Measurements from ENCODE around the gene CCDC40.
"Not testable (repeated sequence)": the region's sequence is repeated elsewhere in the genome, so short reads cannot be mapped to it uniquely, and the experiment has no call there.

Gene CCDC40

GRCh38 chr17:80035937-80036714 lies at the start of gene CCDC40:
Gene CCDC40 (plus strand): TSS chr17:80036642. CDS start chr17:80036663, 21 bp downstream.
- DNase-seq: peak; percentile 38 to 71 (median 49)

DNA sequence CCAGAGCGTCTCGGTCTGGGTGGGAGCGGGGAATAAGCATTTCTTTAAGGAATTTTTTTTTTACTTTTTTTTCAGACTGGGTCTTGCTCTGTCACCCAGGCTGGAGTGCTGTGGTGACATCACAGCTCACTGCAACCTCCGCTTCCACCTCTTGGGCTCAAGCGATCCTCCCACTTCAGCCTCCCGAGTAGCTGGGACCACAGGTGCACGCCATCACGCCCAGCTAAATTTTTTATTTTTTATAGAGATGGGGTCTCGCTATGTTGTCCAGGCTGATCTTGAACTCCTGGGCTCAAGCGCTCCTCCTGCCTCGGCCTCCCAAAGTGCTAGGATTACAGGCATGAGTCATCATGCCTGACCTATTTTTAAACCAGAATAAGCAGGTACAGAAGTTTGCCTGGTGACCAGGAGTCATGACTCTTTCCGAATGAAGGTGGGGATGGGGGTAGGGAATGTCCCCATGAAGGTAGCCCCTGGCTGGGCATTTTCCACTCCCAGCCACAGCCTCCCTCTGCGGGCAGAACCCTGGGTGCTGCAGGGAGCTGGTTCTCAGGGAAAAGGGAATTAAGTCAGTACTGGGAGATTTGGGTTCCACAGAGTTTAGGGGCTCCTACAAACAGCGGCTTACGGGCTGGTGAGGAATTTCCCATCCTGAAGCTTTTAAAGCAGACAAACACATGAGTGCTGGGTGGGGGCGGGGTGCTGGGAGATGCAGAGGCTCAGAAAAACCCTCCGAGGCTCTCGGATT lies 49.1 kb upstream of the CCDC40 start:
- DNase-seq: no peak

- DNase-seq: no peak
Measured at GRCh38 chr17:79987935-79988184, 48.6 kb upstream of the CCDC40 start.

DNA sequence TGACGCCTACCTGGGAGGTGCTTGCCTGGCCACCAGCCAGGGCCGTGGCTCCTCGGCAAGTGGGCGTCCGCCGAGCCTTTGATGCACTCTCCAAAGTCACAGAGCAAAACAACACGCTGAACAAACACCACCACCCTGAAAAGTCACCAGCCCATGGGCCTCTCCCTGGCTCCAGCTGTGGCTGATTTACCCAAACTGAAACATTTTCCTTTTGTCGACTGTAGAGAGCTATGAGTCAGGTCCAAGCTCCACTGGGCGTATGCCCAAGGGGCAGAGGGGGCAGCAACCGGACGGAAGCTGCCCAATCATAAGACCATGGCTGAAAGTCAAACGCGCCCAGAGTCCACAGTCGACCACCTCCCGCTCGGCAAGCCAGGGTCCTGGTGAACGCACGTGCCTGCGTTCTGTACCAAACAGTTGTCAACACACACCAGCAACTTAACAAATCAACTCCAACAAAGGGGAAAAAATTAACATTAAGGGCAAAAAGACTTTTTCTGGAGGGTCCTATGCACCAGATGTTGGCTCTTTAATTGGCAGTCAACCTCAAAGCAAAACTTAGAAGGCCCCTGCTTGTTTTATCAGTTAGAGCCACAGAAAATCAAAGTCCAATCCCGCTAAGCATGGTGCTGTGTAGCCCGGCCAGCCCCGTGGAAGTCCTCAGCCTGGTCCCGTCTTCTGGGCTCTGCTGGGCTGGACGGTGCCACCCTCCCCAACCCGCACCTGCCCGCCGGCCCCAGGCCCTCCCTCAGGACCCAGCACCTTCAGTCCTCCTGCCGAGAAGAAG lies 48.1 kb upstream of the CCDC40 start:
- DNase-seq: no peak

GRCh38 chr17:79989106-79989835 lies 47.2 kb upstream of the CCDC40 start:
- DNase-seq: no peak

DNA sequence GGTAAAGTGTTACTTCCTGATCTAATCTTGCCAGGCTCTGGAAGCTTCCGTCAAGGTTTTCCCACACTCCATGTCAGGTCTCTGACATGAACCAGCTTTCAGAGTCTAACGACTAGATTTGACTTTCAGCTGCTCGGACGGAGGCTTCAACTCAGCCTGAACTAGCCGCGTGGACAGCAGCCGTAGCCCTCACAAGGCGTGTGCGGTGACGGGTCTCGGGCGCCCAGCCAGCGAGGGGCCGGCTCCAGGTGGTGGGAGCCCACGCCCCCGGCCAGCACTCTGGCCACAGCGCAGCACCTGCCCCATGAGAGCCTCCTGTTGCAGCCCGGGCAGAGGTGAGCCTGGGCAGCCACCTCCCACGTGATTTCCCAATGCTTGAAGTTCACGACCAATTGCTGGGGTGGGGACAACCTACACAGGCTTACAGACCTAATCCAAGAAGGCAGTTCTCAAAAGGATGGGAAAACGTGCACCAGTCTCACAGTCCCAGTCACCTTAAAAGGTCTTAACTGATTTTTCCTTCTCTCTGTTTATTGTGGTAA lies 46.3 kb upstream of the CCDC40 start:
- DNase-seq: no peak

- no peak for DNase-seq
Measured at GRCh38 chr17:79990704-79991103, 45.7 kb upstream of the CCDC40 start.

- peak; percentile 53 to 76 (median 66) for DNase-seq
Measured at GRCh38 chr17:79991140-79991923, 45.1 kb upstream of the CCDC40 start.

DNA sequence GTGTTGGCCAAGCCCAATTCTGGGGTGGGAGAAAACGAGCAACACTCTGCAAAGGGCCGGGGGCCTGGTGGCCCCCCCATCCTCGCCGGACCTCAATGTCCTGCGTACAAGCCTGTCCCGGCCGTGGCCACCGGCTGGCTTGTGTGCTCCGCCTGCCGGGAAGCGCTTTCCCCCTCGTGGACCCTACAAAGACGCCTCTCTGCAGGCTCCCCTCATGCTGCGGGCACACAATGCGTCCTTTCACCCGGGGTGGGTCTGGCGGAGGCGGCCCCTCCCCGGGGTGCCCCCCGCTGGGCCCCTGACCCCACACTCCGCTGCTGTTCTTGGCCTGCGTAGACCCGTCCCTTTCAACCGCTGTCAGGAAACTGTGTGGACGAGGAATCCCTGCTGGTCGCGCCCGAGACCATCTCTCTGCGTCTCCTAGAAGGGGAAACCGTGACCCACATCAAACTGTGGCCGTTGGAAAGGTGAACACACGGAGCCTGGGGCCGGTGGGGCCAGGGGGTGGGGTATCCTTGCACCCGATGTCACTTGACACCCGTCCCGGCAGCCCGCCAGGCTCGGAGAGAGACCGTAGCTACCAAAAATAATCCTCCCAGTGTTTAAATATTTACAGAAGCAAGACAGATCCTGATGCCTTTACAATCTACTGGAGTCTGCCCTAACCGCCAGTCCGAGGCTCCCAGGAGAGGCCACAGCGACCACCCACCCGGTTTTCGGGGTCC lies 44.4 kb upstream of the CCDC40 start:
- DNase-seq: no peak

DNA sequence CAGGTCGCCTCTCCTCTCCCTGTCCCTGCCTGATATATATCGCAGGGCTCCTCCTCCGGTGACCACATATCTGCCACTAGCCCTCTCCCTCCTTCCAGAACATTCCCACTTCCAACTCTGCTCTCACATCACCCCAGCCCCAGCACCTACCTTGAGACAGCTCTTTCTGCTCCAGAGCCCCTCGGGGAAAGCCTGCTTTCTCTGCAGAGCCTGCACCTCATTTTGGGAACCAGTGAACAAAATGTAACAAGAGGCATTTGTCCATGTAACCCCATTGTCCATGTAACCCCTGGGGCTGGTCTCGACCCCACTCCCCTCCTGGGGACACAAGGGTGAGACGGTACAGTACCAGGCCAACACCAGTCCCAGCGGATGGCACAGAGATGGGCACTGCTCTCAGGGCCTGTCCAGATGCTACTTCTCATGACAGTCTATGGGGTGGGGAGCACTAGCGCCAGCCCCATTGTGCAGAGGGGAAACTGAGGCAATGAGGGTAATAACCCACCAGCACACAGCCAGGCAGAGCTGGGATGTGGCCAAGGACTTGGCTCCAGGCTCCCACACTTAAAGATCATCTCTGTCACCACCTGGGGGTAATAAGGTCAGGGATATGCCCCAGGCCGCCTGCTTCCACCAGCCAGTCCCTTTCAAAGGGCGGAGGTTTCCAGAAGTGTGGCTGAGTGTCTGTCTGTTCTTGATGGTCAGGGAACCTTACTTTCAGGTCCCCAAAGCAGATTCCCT lies 43.6 kb upstream of the CCDC40 start:
- DNase-seq: no peak

- no peak for DNase-seq
Measured at GRCh38 chr17:79993390-79994227, 42.8 kb upstream of the CCDC40 start.

DNA sequence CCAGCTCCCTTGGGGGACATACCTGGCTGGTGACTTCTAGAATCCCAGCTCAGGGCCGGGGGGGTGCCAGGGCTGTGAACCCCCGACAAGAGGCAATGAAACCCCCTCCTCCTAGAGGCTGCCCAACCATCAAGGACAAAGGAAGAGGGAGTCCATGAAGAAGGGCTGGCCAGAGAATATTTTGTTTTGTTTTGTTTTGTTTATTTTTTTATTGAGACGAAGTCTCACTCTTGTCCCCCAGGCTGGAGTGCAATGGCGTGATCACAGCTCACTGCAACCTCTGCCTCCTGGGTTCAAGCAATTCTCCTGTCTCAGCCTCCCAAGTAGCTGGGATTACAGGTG lies 42.2 kb upstream of the CCDC40 start:
- not testable (repeated sequence) for DNase-seq

DNA sequence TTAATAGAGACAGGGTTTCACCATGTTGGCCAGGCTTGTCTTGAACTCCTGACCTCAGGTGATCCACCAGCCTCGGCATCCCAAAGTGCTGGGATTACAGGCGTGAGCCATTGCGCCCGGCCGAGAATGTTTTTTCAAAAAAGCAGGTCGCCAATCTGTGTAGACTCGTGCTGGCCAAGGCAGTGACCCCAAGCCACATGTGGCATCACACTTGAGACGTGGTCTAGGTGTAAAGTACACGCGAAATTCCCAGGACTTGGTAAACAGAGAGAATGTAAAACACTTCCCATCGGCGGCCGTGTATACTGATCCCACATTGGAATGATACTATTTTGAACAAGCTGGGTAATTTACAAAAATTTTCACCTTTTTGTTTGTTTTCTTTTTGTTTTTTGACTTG lies 41.8 kb upstream of the CCDC40 start:
- no peak for DNase-seq

GRCh38 chr17:79995696-79996095 lies 40.7 kb upstream of the CCDC40 start:
- no peak for DNase-seq

DNA sequence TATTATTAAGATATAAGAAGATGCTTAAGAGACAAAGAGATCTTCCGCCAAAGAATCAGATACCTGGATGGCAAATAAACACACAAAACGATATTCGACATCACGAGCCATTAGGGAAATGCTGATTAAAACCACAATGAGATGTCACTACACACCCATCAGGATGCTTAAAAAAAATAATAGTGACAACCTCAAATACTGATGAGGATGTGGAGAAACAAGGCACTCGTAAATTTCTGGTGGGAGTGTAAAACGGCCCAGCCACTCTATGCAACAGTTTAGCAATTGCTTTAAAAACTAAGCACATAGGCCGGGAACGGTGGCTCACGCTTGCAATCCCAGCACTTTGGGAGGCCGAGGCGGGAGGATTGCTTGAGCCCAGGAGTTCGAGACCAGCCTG lies 40.2 kb upstream of the CCDC40 start:
- no peak for DNase-seq

- DNase-seq: peak in 3 of 4 experiments; percentile 19 to 56 (median 52)
Measured at GRCh38 chr17:79997011-79997660, 39.3 kb upstream of the CCDC40 start.

- DNase-seq: no peak
Measured at GRCh38 chr17:80000136-80000535, 36.3 kb upstream of the CCDC40 start.

- DNase-seq: no peak
Measured at GRCh38 chr17:80000981-80001775, 35.3 kb upstream of the CCDC40 start.
